HG02763 (cell line): ENCODE data around the gene TNS1.

Experiments
- ATAC-seq: cut with Tn5 transposase; IDR thresholded peaks from one replicate; pipeline ENCODE4 v1.9.1; 2021; ENCODE audit warnings: mild to moderate bottlenecking, moderate library complexity; ENCODE audit not compliant: unreplicated experiment

TNS1 gene

DNA sequence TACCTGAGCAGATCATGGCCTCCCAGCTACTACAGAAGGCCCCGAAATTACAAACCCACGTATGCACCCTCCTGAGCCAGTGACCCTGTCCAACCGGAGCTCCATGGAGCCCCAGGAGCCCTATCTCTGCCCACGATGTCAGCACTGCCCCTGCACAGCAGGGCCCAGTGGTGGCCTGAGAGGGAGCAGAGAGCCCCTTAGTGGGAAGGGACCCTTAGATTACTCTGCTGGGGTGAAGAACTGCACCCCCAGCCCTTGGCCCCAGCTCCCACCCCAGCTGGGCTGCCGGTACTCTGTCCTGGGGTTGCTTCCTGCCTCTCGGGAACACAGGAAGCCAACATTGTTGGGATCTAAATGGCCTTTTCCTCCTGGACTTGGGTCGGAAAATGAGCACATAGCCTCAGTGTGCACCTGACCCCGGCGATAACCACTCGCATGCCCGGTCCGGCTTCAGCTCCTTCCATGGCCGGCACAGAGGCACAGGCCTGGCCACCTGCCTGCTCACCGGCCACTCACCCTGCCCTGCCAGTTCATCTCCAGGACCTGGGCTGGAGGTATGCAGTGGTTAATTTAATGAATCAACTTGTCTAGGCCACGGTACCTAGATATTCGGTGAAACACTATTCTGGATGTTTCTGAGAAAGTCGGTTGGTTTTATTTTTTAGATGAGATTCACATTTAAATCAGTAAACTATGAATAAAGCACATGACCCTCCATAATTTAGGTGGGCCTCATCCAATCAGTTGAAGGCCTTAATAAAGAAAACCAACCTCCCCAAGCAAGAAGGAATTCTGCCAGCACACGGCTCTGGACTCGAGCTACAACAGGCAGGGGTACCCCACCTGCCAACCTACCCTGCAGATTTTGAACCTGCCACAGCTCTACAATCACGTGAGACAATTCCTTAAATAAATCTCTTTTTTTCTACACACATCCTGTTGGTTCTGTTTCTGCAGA lies 19.2 kb downstream of the TNS1 start:
- ATAC-seq, result no peak

GRCh38 chr2:217981971-217982370 lies 20.8 kb downstream of the TNS1 start:
- no peak for ATAC-seq

- ATAC-seq, result no peak
Observed at GRCh38 chr2:217981084-217981730, 21.6 kb downstream of the TNS1 start.

DNA sequence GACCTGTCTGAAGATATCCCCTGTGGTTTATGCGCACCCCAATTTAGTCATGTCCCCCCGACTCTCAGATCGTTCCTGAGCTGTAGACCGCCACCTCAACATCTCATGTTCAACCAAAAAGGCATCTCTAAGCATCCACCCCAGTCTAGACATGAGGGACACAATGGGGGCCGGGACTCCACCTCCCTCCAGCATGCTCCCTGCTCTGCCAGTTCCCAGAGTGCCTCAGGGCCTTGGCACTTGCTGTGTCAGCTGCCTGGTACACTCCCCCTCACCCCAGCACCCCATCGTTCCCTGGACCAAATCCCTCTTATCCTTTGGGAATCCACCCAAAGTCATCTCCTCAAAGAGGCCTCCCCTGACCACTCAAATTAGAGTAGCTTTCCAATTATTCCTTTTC lies 22.2 kb downstream of the TNS1 start:
- no peak for ATAC-seq

DNA sequence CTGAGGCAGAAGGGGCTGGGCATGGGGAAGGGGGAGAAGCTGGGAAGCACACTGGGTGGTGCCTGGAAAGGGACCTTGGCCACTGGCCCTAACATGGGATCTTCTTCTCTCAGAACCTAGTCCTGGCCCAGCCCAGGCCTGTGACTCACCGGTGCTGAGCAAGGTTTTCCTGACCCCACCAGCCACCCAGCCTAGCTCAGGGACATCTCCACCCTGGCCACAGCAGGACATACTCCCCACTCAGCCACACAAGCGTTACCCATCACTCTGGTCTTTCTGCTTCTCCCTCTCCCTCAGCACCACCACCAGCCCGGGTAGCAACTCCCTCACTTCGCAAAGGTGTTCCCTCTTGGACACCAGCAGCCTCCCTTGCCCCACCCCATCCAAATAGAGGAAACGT lies 22.8 kb downstream of the TNS1 start:
- ATAC-seq, result no peak

DNA sequence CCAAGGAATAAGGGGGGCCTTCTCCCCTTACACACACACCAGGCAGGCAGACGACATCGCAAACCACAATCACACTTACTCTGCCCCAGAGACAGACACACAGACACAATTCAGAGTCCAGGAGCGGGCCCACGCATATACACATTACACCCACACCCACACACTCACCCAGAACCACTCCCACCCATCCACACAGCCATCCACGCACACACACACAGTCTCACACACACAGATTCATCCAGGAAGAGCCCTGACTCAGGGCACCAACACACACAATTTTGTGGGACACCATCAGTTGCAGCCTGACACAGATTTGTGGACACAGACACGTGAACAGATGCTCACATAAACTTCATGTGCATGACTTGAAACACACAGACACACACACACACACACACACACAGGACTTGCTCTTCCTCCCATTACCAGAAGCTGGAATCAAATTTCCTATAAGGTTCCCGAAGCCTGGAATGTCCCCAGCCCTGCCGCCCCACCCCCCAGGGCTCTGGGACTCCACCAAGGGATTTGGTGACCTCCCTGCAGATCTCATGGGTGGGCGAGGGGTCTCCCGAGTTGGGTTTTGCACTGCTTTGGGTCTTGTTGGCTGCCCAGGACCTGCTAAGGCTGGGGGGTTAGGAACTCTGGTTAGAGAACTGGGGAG lies 23.5 kb downstream of the TNS1 start:
- no peak for ATAC-seq

- ATAC-seq, result no peak
Observed at GRCh38 chr2:217978536-217979150, 24.2 kb downstream of the TNS1 start.

DNA sequence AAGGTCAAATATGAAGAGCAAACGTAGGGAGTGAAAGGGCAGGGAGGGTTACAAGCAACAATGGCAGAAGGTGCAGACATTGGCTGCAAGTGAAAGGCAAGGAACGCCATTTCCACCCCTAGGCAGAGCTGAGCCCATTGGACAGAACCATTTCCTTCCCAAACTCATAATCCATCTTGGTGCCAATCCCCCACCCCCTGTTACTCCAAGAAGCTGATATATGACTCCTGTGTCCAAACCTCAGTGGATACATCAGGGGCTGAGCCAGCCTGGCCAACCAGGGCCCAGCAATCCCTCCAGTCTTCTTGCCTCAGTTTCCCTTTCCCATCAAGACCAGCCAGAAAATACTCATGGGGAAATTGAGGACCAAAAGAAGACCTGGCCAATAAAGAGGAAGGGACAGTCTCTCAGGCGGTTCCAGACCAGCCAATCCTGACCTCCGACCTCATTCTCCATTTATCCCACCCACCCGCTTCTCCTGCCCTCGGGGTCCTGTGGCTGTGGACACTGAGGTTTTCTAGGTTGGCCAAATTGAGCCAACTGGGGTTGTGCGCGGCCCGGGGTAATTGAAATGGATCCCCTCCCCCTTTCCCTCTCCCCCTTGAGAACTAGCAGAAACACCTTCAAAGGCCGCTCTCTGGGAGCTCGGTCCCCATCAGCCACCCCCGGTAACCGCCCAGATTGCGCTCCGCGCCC lies 24.8 kb downstream of the TNS1 start:
- no peak for ATAC-seq

GRCh38 chr2:217976301-217976700 lies 26.5 kb downstream of the TNS1 start:
- no peak for ATAC-seq

DNA sequence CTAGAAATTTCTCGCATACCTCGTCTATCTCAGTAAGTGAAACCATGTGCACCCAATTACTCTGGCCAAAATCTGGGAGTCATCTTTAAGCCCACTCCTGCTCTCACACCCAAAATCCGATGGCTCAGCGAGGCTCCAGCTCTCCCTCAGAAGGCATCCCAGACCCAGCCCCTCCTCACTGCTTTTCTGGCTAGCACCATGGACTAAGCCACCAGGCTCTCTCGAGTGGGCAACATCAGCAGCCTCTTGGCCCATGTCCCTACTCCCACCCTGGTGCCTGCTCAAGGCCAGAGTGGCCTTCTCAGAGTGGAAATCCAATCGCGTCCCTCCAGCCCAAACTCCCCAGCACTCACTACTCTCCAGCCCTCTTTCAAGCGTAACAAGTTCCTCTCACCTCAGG lies 27.2 kb downstream of the TNS1 start:
- no peak for ATAC-seq

- no peak for ATAC-seq
Observed at GRCh38 chr2:217974389-217975005, 28.3 kb downstream of the TNS1 start.

- ATAC-seq, result no peak
Observed at GRCh38 chr2:217973008-217973787, 29.6 kb downstream of the TNS1 start.

- no peak for ATAC-seq
Observed at GRCh38 chr2:217972490-217972889, 30.3 kb downstream of the TNS1 start.

GRCh38 chr2:217972037-217972436 lies 30.8 kb downstream of the TNS1 start:
- ATAC-seq, result no peak

DNA sequence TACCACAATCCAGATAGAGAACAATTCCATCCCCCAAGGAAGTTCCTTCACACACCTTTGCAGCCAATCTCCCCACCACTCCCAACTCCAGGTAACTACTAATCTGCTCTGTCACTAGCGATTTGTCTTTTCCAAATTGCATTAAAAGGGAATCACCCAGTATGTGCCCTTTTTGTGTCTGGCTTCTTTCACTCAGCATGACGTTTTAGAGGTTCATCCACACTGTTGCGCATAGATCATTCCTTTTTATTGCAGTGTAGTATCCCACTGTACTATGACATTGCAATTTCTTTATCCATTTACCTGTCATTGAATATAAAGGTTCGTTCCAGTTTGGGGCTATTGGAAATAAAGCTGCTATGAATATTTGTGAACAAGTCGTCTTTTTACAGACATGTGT lies 31.6 kb downstream of the TNS1 start:
- ATAC-seq, result no peak

DNA sequence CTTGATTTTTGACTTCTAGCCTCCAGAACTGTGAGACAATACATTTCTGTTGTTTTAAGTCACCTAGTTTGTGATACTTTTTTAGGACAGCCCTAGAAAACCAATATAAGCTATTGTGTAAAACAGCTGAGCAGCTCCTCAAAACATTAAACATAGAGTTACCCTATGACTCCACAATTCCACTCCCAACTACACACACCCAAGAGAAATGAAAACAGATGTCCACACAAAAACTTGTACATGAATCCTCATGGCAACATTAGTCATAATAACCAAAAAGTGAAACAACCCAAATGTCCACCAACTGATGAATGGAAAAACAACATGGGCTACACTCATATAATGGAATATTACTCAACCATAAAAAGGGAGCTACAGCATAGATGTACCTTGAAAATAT lies 32.6 kb downstream of the TNS1 start:
- no peak for ATAC-seq

- ATAC-seq, result no peak
Observed at GRCh38 chr2:217969588-217969987, 33.2 kb downstream of the TNS1 start.

GRCh38 chr2:217968023-217968422 lies 34.8 kb downstream of the TNS1 start:
- no peak for ATAC-seq

DNA sequence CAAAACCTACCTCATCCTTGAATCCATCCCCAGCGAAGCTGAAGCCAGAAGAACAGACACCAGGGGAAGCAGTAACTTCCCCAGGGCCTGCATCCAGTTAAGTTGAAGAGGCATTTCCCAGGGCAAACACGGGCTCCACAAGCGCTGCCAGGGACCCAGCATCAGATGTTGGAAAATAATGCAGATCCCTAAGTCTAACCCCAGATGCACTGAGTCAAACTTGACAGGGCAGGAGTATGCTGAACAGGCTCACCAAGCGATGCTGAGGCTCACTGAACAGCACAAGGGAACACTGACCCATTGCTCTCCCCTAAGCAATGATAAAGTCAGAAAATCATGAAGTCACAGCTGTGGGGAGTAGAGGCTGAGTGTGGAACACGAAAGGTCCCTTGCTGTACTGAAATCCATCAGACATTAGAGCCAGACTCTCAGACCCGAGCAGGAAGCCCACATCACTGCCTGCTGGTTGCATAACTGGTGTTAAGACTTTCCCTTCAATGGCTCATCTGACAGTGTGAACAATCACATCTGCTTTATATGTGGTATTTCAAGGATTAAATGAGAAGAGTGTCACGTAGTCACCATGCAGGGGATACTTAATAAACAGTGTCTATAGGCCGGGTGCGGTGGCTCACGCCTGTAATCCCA lies 36.2 kb downstream of the TNS1 start:
- no peak for ATAC-seq
